SK-N-SH treated with all-trans-retinoic acid at 6 μM for 48 hours (cell line): Measurements from ENCODE around the gene RAD54L.
"Not testable (repeated sequence)": the region's sequence is repeated elsewhere in the genome, so short reads cannot be mapped to it uniquely, and the experiment has no call there.

Experiments used
- ATAC-seq: fragments of 200-7000 bp; cut with Tn5 transposase; 3 replicates; pipeline ENCODE4 v1.9.1; 2020; ENCODE audit warnings: mild to moderate bottlenecking, moderate library complexity
- BACH2 ChIP-seq: fragments of 250-450 bp; sonication (Bioruptor Pico); IDR thresholded peaks from 2 replicates; pipeline ENCODE4 v1.9.0; 2021; ENCODE audit warnings: mild to moderate bottlenecking, borderline replicate concordance
- CREB5 ChIP-seq: fragments of 250-450 bp; sonication (Bioruptor Pico); IDR thresholded peaks from 2 replicates; pipeline ENCODE4 v1.5.1; 2020; ENCODE audit warnings: low read depth, mild to moderate bottlenecking, moderate library complexity
- CSDC2 ChIP-seq: fragments of 250-450 bp; sonication (Bioruptor Pico); IDR thresholded peaks from 2 replicates; pipeline ENCODE4 v1.5.0; 2020; ENCODE audit warnings: mild to moderate bottlenecking, moderate library complexity
- ESRRG ChIP-seq: fragments of 250-450 bp; sonication (Bioruptor Pico); IDR thresholded peaks from 2 replicates; pipeline ENCODE4 v1.6.1; 2021; ENCODE audit warnings: mild to moderate bottlenecking
- GLIS3 ChIP-seq: fragments of 250-450 bp; sonication (Bioruptor Pico); IDR thresholded peaks from 2 replicates; pipeline ENCODE4 v1.5.0; 2020; ENCODE audit warnings: mild to moderate bottlenecking, moderate library complexity
- POU6F1 ChIP-seq: fragments of 250-450 bp; sonication (Bioruptor Pico); IDR thresholded peaks from 2 replicates; pipeline ENCODE4 v1.8.0; 2021; ENCODE audit warnings: low read depth, mild to moderate bottlenecking, moderate library complexity, borderline replicate concordance
- RARB ChIP-seq: fragments of 250-450 bp; sonication (Bioruptor Pico); IDR thresholded peaks from 2 replicates; pipeline ENCODE4 v1.8.0; 2021; ENCODE audit warnings: mild to moderate bottlenecking, moderate library complexity
- SNAI2 ChIP-seq: fragments of 250-450 bp; sonication (Bioruptor Pico); IDR thresholded peaks from 2 replicates; pipeline ENCODE4 v1.5.0; 2020; ENCODE audit warnings: mild to moderate bottlenecking, moderate library complexity
- TCF4 ChIP-seq: fragments of 250-450 bp; sonication (Bioruptor Pico); IDR thresholded peaks from 2 replicates; pipeline ENCODE4 v1.8.0; 2021; ENCODE audit warnings: mild to moderate bottlenecking, moderate library complexity, borderline replicate concordance
- TOX ChIP-seq: fragments of 250-450 bp; sonication (Bioruptor Pico); IDR thresholded peaks from 2 replicates; pipeline ENCODE4 v1.8.0; 2021; ENCODE audit warnings: mild to moderate bottlenecking, moderate library complexity, borderline replicate concordance
- ZC3H10 ChIP-seq: fragments of 250-450 bp; sonication (Bioruptor Pico); IDR thresholded peaks from 2 replicates; pipeline ENCODE4 v1.5.1; 2021; ENCODE audit warnings: mild to moderate bottlenecking, moderate library complexity
- ZFP3 ChIP-seq: fragments of 250-450 bp; sonication (Bioruptor Pico); IDR thresholded peaks from 2 replicates; pipeline ENCODE4 v1.5.0; 2020; ENCODE audit warnings: mild to moderate bottlenecking, moderate library complexity
- ZFP30 ChIP-seq: fragments of 450-650 bp; formaldehyde crosslinking; IDR thresholded peaks from 2 replicates; pipeline ENCODE4 v1.5.0; 2022; ENCODE audit warnings: mild to moderate bottlenecking, moderate library complexity
- ZNF565 ChIP-seq: fragments of 450-650 bp; formaldehyde crosslinking; conservative IDR thresholded peaks from 2 replicates; pipeline ENCODE4 v1.5.0; 2020; ENCODE audit warnings: low read depth, mild to moderate bottlenecking, moderate library complexity
- TF ChIP-seq, protein P1 (sequence below): fragments of 250-450 bp; sonication (Bioruptor Pico); IDR thresholded peaks from 2 replicates; pipeline ENCODE4 v1.5.0; 2020; ENCODE audit warnings: mild to moderate bottlenecking, moderate library complexity
- TF ChIP-seq, protein P2 (sequence below): fragments of 250-450 bp; sonication (Bioruptor Pico); IDR thresholded peaks from 2 replicates; pipeline ENCODE4 v1.8.0; 2020; ENCODE audit warnings: mild to moderate bottlenecking, moderate library complexity, borderline replicate concordance

The RAD54L gene

DNA sequence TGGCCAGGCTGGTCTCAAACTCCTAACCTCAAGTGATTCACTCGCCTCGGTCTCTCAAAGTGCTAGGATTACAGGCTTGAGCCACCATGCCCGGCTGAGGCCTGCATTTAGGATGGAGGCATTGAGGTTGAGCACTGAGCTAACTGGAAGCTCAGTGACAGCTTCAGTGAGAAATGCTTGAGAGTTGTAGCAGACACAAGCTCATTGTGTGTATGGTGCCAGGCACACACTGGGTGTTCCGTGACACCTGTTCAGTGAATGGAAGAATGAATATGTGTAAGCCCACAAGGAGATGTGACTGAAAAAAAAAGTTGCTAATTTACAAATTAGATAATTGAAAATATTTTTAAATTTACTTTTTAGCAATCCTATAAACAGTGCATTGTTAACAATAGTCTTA, 22.6 kb upstream of the RAD54L start:
- ATAC-seq: no peak
- no peak for TF ChIP-seq CREB5 (CRISPR knock-in tag)
- TF ChIP-seq ZC3H10 (CRISPR knock-in tag): no peak
- TF ChIP-seq TOX: no peak
- TF ChIP-seq GLIS3 (CRISPR knock-in tag): no peak
- no peak for TF ChIP-seq SNAI2 (CRISPR knock-in tag)
- TF ChIP-seq CSDC2: no peak

DNA sequence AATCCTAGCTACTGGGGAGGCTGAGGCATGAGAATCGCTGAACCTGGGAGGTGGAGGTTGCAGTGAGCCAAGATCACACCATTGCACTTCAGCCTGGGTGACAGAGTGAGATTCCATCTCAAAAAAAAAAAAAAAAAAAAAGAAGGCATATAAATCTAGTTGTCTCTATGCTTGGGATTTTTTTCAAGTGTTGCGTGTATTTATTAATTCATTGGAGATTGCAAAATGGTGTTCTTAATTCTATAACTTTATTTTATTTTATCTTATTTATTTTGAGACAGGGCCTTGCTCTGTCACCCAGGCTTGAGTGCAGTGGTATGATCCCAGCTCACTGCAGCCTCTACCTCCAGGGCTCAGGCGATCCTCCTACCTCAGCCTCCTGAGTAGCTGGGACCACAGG, 16.3 kb upstream of the RAD54L start:
- ATAC-seq: not testable (repeated sequence)

GRCh38 chr1:46236882-46237281, 10.7 kb upstream of the RAD54L start:
- ATAC-seq: no peak
- TF ChIP-seq GLIS3 (CRISPR knock-in tag) (no peak), ZFP3 (CRISPR knock-in tag) (no peak), TCF4 (CRISPR knock-in tag) (no peak), CSDC2 (no peak), BACH2 (no peak), POU6F1 (CRISPR knock-in tag) (no peak), ZNF565 (no peak)

DNA sequence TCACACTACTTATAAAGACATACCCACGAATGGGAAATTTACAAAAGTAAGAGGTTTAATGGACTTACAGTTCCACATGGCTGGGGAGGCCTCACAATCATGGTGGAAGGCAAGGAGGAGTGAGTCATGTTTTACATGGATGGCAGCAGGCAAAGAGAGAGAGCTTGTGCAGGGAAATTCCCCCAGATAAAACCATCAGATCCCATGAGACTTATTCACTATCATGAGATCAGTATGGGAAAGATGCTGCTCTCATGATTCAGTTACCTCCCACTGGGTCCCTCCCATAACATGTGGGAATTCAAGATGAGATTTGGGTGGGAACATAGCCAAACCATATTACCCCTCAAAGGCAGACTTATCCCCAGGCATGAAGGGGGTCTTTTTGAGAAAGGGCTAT, 8.7 kb upstream of the RAD54L start:
- not testable (repeated sequence) for ATAC-seq

GRCh38 chr1:46241733-46242132, 5.8 kb upstream of the RAD54L start:
- ATAC-seq: not testable (repeated sequence)

GRCh38 chr1:46242918-46243317, 4.6 kb upstream of the RAD54L start:
- no peak for ATAC-seq
- TF ChIP-seq TCF4 (CRISPR knock-in tag): no peak
- no peak for TF ChIP-seq ZC3H10 (CRISPR knock-in tag)
- no peak for TF ChIP-seq ZFP30 (CRISPR knock-in tag)
- TF ChIP-seq CREB5 (CRISPR knock-in tag): no peak
- no peak for TF ChIP-seq RARB (CRISPR knock-in tag)
- no peak for TF ChIP-seq ZNF565
- no peak for TF ChIP-seq ESRRG
- TF ChIP-seq, protein P1, sequence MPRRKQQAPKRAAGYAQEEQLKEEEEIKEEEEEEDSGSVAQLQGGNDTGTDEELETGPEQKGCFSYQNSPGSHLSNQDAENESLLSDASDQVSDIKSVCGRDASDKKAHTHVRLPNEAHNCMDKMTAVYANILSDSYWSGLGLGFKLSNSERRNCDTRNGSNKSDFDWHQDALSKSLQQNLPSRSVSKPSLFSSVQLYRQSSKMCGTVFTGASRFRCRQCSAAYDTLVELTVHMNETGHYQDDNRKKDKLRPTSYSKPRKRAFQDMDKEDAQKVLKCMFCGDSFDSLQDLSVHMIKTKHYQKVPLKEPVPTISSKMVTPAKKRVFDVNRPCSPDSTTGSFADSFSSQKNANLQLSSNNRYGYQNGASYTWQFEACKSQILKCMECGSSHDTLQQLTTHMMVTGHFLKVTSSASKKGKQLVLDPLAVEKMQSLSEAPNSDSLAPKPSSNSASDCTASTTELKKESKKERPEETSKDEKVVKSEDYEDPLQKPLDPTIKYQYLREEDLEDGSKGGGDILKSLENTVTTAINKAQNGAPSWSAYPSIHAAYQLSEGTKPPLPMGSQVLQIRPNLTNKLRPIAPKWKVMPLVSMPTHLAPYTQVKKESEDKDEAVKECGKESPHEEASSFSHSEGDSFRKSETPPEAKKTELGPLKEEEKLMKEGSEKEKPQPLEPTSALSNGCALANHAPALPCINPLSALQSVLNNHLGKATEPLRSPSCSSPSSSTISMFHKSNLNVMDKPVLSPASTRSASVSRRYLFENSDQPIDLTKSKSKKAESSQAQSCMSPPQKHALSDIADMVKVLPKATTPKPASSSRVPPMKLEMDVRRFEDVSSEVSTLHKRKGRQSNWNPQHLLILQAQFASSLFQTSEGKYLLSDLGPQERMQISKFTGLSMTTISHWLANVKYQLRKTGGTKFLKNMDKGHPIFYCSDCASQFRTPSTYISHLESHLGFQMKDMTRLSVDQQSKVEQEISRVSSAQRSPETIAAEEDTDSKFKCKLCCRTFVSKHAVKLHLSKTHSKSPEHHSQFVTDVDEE: no peak
- TF ChIP-seq, protein P2, sequence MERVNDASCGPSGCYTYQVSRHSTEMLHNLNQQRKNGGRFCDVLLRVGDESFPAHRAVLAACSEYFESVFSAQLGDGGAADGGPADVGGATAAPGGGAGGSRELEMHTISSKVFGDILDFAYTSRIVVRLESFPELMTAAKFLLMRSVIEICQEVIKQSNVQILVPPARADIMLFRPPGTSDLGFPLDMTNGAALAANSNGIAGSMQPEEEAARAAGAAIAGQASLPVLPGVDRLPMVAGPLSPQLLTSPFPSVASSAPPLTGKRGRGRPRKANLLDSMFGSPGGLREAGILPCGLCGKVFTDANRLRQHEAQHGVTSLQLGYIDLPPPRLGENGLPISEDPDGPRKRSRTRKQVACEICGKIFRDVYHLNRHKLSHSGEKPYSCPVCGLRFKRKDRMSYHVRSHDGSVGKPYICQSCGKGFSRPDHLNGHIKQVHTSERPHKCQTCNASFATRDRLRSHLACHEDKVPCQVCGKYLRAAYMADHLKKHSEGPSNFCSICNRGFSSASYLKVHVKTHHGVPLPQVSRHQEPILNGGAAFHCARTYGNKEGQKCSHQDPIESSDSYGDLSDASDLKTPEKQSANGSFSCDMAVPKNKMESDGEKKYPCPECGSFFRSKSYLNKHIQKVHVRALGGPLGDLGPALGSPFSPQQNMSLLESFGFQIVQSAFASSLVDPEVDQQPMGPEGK: no peak

DNA sequence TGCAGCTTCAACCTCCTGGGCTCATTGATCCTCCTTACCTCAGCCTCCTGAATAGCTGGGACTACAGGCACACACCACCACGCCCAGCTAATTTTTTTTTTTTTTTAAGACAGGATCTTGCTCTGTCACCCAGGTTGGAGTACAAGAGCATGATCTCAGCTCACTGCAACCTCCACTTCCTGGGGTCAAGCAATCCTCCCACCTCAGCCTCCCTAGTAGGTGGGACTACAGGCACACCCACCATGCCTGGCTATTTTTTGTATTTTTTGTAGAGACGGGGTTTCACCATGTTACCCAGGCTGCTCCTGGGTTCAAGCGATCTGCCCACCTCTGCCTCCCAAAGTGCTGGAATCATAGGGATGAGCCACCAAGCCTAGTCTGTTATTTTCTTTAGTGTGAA, 3.7 kb upstream of the RAD54L start:
- not testable (repeated sequence) for ATAC-seq
